GM12878 (cell line): Measurements from ENCODE around the gene ADGRG2. TPM values are rescaled to one million over a fixed set of nuclear protein-coding genes. Genes with fewer than 3 reads are reported as not detected.
A peak's percentile ranks its signal among the peaks of the same experiment; 100 is the strongest.

Experiments used
- ATAC-seq: fragments of 200-7000 bp; cut with Tn5 transposase; 3 replicates; pipeline ENCODE4 v1.9.1; 2020; ENCODE audit warnings: mild to moderate bottlenecking, moderate library complexity
- BruUV-seq: library from RNA; stranded (reverse); fragments of 400-500 nt; replicated peaks from 2 replicates; lab custom pipeline; 2021; lab: Mats Ljungman, UMichigan
- CTCF ChIA-PET: fragments of 300-600 bp; sonication (Branson Sonifier 250); formaldehyde crosslinking; extraction: SDS; loops from one replicate; lab custom pipeline; 2021; ENCODE audit warnings: inconsistent platforms; lab: Yijun Ruan, JAX
- POLR2A ChIA-PET: fragments of 350-600 bp; formaldehyde crosslinking; extraction: SDS; loops from one replicate; lab custom pipeline; 2021; ENCODE audit warnings: inconsistent platforms; lab: Charles Lee
- RAD21 ChIA-PET: fragments of 300-600 bp; sonication (Branson Sonifier 250); formaldehyde crosslinking; loops from one replicate; lab custom pipeline; 2023; ENCODE audit warnings: antibody characterized with exemption; ENCODE audit not compliant: unreplicated experiment; lab: Charles Lee
- SMC1A ChIA-PET: fragments of 300-600 bp; sonication (Branson Sonifier 250); formaldehyde crosslinking; loops from one replicate; lab custom pipeline; 2023; ENCODE audit not compliant: unreplicated experiment, uncharacterized antibody; lab: Charles Lee
- DNase-seq: peaks from one replicate; pipeline ENCODE4 v3.0.0-alpha.2; 2011; ENCODE audit warnings: low read depth, low spot score
- FAIRE-seq: peaks from 3 replicates; lab custom pipeline; 2011; peaks lifted over from hg19 to GRCh38; lab: Jason Lieb, UNC
- H2AFZ ChIP-seq: 2 replicates; pipeline ENCODE4 v1.6.0; 2011; ENCODE audit warnings: low read depth, low read length, control low read depth; ENCODE audit not compliant: control insufficient read depth
- H3K27ac ChIP-seq: 2 replicates; pipeline ENCODE4 v1.5.1; 2011; ENCODE audit warnings: control low read depth; ENCODE audit not compliant: control insufficient read depth, insufficient read depth
- H3K27me3 ChIP-seq, 2 experiments: replicated peaks in 1 of 2; 2 replicates each; pipeline versions ENCODE4 v1.6.0 to v1.6.1; 2011; ENCODE audit warnings: low read length in 1 of 2; ENCODE audit not compliant: control insufficient read depth in 2 of 2, insufficient read depth in 2 of 2
- H3K36me3 ChIP-seq, 2 experiments: 2 replicates each; pipeline ENCODE4 v1.5.1; 2011; ENCODE audit warnings: low read length in 1 of 2; ENCODE audit not compliant: control insufficient read depth in 2 of 2, insufficient read depth in 2 of 2
- H3K4me1 ChIP-seq: 2 replicates; pipeline ENCODE4 v1.6.1; 2011; ENCODE audit warnings: mild to moderate bottlenecking, low read length, moderate library complexity, mixed read lengths; ENCODE audit not compliant: control insufficient read depth, insufficient read depth
- H3K4me2 ChIP-seq: 2 replicates; pipeline ENCODE4 v1.6.0; 2011; ENCODE audit warnings: control low read depth; ENCODE audit not compliant: control insufficient read depth, insufficient read depth
- H3K4me3 ChIP-seq: fragments of 200-600 bp; sonication (generic); 2 replicates; pipeline ENCODE4 v1.5.1; 2016
- H3K79me2 ChIP-seq: 2 replicates; pipeline ENCODE4 v1.6.0; 2011; ENCODE audit warnings: low read length; ENCODE audit not compliant: control insufficient read depth, insufficient read depth
- H3K9ac ChIP-seq: 2 replicates; pipeline ENCODE4 v1.8.0; 2011; ENCODE audit warnings: low read length, control low read depth, mixed read lengths; ENCODE audit not compliant: control insufficient read depth, insufficient read depth
- H3K9me3 ChIP-seq: replicated peaks from 3 replicates; pipeline ENCODE4 v1.5.1; 2011; ENCODE audit warnings: mild to moderate bottlenecking, low read length; ENCODE audit not compliant: control insufficient read depth, insufficient read depth
- H4K20me1 ChIP-seq: 2 replicates; pipeline ENCODE4 v1.6.0; 2011; ENCODE audit not compliant: control insufficient read depth, insufficient read depth
- CHD2 ChIP-seq: IDR thresholded peaks from 2 replicates; pipeline ENCODE4 v1.6.1; 2011; ENCODE audit warnings: low read depth, low read length, improper control_type of control experiment, borderline replicate concordance
- EP300 ChIP-seq, 2 experiments: fragments of 150-350 bp in 1 of 2; IDR thresholded peaks; 2 replicates each; pipeline ENCODE4 v1.6.1; 2011 to 2012; ENCODE audit warnings: low read depth in 2 of 2, low read length in 2 of 2, borderline replicate concordance in 1 of 2, improper control_type of control experiment in 1 of 2, inconsistent platforms in 1 of 2; ENCODE audit not compliant: control insufficient read depth in 1 of 2
- KAT2A ChIP-seq: conservative IDR thresholded peaks from 2 replicates; pipeline ENCODE4 v1.6.1; 2011; ENCODE audit warnings: low read depth, low read length; ENCODE audit not compliant: control insufficient read depth
- POLR2AphosphoS2 ChIP-seq: IDR thresholded peaks from 2 replicates; pipeline ENCODE4 v1.6.1; 2011; ENCODE audit warnings: low read depth, mild to moderate bottlenecking, low read length, improper control_type of control experiment, moderate library complexity
- POLR2AphosphoS5 ChIP-seq: IDR thresholded peaks from 2 replicates; pipeline ENCODE4 v1.6.1; 2011; ENCODE audit warnings: mild to moderate bottlenecking, low read length, inconsistent platforms
- RAD51 ChIP-seq: fragments of 450-650 bp; IDR thresholded peaks from 2 replicates; pipeline ENCODE4 v1.6.1; 2016; ENCODE audit warnings: moderate library complexity, mild to moderate bottlenecking, inconsistent platforms
- RUNX3 ChIP-seq: IDR thresholded peaks from 2 replicates; pipeline ENCODE4 v1.6.1; 2012; ENCODE audit warnings: low read length, inconsistent platforms
- USF2 ChIP-seq: IDR thresholded peaks from 2 replicates; pipeline ENCODE4 v1.6.1; 2011; ENCODE audit warnings: low read depth, low read length, improper control_type of control experiment, borderline replicate concordance
- YBX1 ChIP-seq: fragments of 450-650 bp; IDR thresholded peaks from 2 replicates; pipeline ENCODE4 v1.6.1; 2016; ENCODE audit warnings: antibody characterized with exemption
- ZNF687 ChIP-seq: fragments of 450-650 bp; IDR thresholded peaks from 2 replicates; pipeline ENCODE4 v1.6.1; 2017; ENCODE audit warnings: mild to moderate bottlenecking, moderate library complexity
- WGBS: methylation state at CpG from one replicate; pipeline ENCODE4 v1.1.6; 2016; ENCODE audit warnings: low lambda C conversion rate; ENCODE audit not compliant: insufficient replicate concordance, insufficient coverage; ENCODE audit errors: missing lambda C conversion rate; 5-methylcytosine and 5-hydroxymethylcytosine counted together
- in situ Hi-C: fragments of 300-500 bp; cut with MboI; formaldehyde crosslinking; loops from 9 replicates; pipeline ENCODE4 v1.14.3; 2018; ENCODE audit warnings: mixed read lengths
- intact Hi-C: fragments of 100-400 bp; cut with micrococcal nuclease; formaldehyde crosslinking; loops from one replicate; pipeline ENCODE4 v1.14.2; 2022; ENCODE audit not compliant: unreplicated experiment
- polyA plus RNA-seq, 11 experiments: library from polyadenylated mRNA; depleted of rRNA in 4 of 11; unstranded in 6 of 11; stranded (reverse) in 5 of 11; fragments of >200 nt; fragmentation: Nextera tagmentation in 4 of 11; fragmentation: Illumina TruSeq in 1 of 11; extraction: Ambion mirVana in 4 of 11; extraction: Trizol in 1 of 11; gene quantifications; 1 replicate in 1 of 11; 2 replicates in 10 of 11; pipeline versions ENCODE4 v1.2.1 to v1.2.3, GENCODE V29; 2011 to 2016; ENCODE audit warnings: inconsistent platforms in 2 of 11, missing spikeins in 2 of 11, low read depth in 1 of 11
- total RNA-seq, 4 experiments: library from RNA; depleted of rRNA in 3 of 4; stranded (reverse); fragments of >200 nt in 3 of 4; fragmentation: Illumina TruSeq in 1 of 4; extraction: Trizol in 1 of 4; gene quantifications; 2 replicates each; pipeline versions ENCODE4 v1.2.1 to v1.2.3, GENCODE V29; 2013 to 2021
- TF ChIP-seq, protein P1 (sequence below): IDR thresholded peaks from 2 replicates; pipeline ENCODE4 v1.6.1; 2012; ENCODE audit warnings: low read depth, low read length, improper control_type of control experiment

ADGRG2 gene
- total and polyA plus RNA-seq, 10 of the 15 experiments (the other 5 are each of a cell fraction or from before 2014, with no cell fraction given), result 0.02 to 0.29 (median 0.05) TPM; not detected in 5

- TF ChIP-seq RUNX3, result peak; percentile 63; the same call in 1 of the 2 replicates
- no peak for TF ChIP-seq USF2
- TF ChIP-seq, all 136 proteins: peak for 1
- SMC1A ChIA-PET, result no interaction called here
- Histone ChIP-seq H4K20me1 (no peaks in the 10 kb centered on the region), H3K9ac (no peak overlapping the region), H3K27me3 (no peaks in the 10 kb centered on the region), H2AFZ (no peak overlapping the region), H3K79me2 (no peaks in the 10 kb centered on the region), H3K9me3 (no peaks in the 10 kb centered on the region; the same call in 2 of the 3 replicates), H3K36me3 (no peaks in the 10 kb centered on the region), H3K27ac (no peak overlapping the region), H3K4me3 (no peak overlapping the region), H3K4me1 (peaks cover 3% of the 10 kb centered on the region), H3K4me2 (no peak overlapping the region)
- RAD21 ChIA-PET, result no interaction called here
- POLR2A ChIA-PET, result no interaction called here
- intact Hi-C loops, result no loop called here
- no peak for FAIRE-seq
- ATAC-seq, result peak; percentile 82
- in situ Hi-C loops, result no loop called here
- CTCF ChIA-PET, result no interaction called here
- no peak for DNase-seq
- no TSS peak for BruUV-seq
These were observed 46.5 kb downstream of the ADGRG2 start for GRCh38 chrX:19075754-19076153.

DNA sequence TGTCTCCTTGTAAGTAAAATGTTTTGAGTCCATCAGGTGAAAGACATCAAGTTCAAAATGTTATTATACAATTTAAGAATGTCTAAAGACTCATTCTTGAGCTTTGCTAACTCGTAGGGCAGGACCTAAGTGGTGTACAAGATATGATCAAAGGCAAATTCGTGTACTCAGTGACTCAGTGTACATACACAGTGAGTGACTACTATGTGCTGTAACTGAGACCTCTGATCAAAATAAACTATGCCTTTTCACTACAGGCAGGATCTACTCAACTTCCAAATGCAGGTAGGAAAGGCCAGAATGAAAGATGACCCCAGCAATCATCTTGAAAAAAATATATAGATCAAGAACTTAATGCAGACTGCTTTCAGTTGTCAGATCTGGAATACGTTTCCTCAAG is 49.9 kb downstream of the ADGRG2 start:
- Histone ChIP-seq H3K27me3 (no peaks in the 10 kb centered on the region), H2AFZ (no peak overlapping the region), H3K79me2 (no peaks in the 10 kb centered on the region), H3K4me1 (peaks cover 3% of the 10 kb centered on the region), H3K36me3 (no peaks in the 10 kb centered on the region), H3K9me3 (no peaks in the 10 kb centered on the region; the same call in 2 of the 3 replicates), H3K4me3 (no peak overlapping the region), H4K20me1 (no peaks in the 10 kb centered on the region), H3K27ac (no peak overlapping the region), H3K9ac (no peak overlapping the region), H3K4me2 (no peak overlapping the region)
- ChIA-PET CTCF (no interaction called here), POLR2A (no interaction called here), RAD21 (interaction anchor here (0.6 kb wide), 1 partner anchor 12 kb away, joined by 4 read pairs; no protein-coding TSS in a partner anchor), SMC1A (interaction anchor here (0.7 kb wide), 1 partner anchor 326 kb away, joined by 4 read pairs; no protein-coding TSS in a partner anchor)
- in situ Hi-C loops (no loop called here), intact Hi-C loops (no loop called here)
- DNase-seq, result no peak
- ATAC-seq, result no peak
- 4% methylated on average over 3 of the region's 3 CpGs for WGBS
- no peak for FAIRE-seq
- BruUV-seq, result no TSS peak
- TF ChIP-seq POLR2AphosphoS2 (no peak), RAD51 (no peak), POLR2AphosphoS5 (no peak), CHD2 (no peak), YBX1 (no peak), ZNF687 (no peak), EP300 (IDR thresholded peaks at IDR 0.05; ENCODE audit: borderline replicate concordance in 1 of 2, control insufficient read depth in 1 of 2, low read depth in 2 of 2, low read length in 2 of 2) (no peak), KAT2A (no peak)
- TF ChIP-seq, protein P1, sequence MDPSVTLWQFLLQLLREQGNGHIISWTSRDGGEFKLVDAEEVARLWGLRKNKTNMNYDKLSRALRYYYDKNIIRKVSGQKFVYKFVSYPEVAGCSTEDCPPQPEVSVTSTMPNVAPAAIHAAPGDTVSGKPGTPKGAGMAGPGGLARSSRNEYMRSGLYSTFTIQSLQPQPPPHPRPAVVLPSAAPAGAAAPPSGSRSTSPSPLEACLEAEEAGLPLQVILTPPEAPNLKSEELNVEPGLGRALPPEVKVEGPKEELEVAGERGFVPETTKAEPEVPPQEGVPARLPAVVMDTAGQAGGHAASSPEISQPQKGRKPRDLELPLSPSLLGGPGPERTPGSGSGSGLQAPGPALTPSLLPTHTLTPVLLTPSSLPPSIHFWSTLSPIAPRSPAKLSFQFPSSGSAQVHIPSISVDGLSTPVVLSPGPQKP, result no peak
